HG03097 (cell line): Measurements from ENCODE around the gene MRPL19.

Experiments
- ATAC-seq: cut with Tn5 transposase; IDR thresholded peaks from one replicate; pipeline ENCODE4 v1.9.1; 2021; ENCODE audit not compliant: unreplicated experiment, low FRiP score

MRPL19 gene

DNA sequence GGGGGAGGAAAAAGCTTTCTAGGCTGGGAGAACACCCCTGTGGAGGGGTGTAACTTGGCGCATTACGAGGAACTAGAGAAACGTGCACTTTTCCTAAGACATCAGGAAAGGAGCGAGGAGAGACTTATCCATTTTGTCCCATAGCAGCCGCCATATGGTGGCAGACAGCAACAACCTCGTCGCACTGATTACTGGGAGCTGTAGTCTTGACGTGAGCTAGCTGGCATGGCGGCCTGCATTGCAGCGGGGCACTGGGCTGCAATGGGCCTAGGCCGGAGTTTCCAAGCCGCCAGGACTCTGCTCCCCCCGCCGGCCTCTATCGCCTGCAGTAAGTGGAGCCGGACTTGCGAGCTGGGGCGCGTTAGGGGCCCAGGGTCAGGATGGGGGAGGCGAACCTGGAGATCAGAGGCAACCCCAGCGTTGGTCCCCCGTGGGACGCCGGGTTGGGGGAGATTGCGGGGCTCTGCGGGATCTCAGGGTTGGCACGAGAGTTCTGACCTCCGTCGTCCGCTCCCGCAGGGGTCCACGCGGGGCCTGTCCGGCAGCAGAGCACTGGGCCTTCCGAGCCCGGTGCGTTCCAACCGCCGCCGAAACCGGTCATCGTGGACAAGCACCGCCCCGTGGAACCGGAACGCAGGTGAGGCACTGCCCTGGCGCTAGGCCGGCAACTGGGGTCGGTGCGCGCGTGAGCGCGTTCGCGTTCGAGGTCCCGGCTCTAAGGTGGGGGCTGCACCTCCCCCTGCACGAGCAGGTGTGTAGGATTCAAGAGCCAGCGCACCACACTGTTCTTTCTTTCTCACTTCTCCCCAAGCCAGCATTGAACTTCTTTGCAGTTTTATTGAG, at the start of gene MRPL19:
Gene MRPL19 (plus strand): TSS at position 201 of the 843 bp plus-strand sequence. CDS start 25 bp downstream, at position 226.
- peak; percentile 97 for ATAC-seq

GRCh38 chr2:75596784-75597183, 49.8 kb upstream of the MRPL19 start:
- ATAC-seq: no peak

DNA sequence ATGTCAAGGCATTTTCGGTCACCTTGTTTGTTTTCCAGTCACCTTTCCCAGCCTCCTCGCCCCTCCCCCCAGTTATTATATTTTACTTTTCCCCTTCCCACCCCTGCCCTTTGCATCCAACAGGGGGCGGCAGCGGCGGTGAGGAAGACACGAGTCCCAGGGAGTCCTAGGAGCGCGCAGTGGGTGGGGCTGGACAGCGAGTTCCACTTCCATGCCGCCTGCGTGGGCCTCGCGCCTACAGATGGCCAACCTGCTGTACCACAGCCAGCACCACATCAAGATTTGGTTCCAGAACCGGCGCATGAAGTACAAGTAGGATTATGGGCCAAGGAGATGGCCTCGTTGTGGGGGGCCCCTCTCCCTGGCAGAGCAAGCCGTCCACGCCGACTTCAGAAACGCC, 48.6 kb upstream of the MRPL19 start:
- no peak for ATAC-seq

GRCh38 chr2:75598589-75599155, 47.9 kb upstream of the MRPL19 start:
- ATAC-seq: no peak

- ATAC-seq: no peak
These were observed 46.0 kb upstream of the MRPL19 start for GRCh38 chr2:75600461-75601011.

DNA sequence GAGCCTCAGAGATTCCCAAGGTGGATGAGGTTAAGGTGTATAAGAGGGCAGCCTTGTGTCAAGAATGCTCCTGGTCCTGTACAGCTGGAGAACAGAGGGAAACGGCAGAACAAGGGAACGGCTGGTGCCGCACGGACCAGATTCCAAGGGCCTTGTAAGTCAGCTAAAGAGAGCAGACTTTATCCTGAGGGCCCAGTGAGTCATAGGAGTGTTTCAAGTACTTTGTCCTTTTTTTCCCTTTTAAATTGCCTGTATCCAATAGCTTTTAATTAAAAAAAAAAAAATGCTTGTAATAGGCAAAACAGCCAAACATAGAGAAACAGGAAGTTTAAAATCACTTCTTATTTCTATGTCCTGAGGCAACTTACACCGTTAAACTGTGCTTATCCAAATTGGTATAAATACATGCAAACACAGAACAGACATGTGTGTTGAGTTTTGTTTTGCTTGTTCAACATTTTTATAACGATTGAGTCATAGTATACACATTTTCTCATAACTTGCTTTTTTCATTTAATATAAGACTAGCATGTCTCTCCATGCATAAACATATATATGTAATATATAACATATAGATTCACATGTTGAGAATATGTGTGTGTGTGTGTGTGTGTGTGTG, 43.8 kb upstream of the MRPL19 start:
- ATAC-seq: no peak

DNA sequence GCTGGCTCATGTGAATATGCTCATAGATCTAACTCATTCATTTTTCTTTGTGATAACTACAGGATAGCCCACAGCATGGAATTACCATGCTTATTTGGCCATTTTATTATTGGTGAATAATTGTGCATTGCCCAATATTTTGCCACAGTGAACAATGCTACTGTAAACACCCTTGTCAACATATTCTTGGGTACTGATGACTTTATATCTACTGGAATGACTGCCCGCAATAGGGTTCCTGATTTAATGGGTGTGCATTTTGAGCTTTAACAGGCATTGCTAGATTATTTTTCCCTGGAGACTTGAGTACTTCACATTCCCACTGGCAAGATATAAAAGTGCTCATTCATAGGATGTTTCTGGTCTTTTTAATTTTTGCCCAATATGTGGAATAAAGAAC, 43.1 kb upstream of the MRPL19 start:
- no peak for ATAC-seq

GRCh38 chr2:75604484-75604883, 42.1 kb upstream of the MRPL19 start:
- no peak for ATAC-seq

DNA sequence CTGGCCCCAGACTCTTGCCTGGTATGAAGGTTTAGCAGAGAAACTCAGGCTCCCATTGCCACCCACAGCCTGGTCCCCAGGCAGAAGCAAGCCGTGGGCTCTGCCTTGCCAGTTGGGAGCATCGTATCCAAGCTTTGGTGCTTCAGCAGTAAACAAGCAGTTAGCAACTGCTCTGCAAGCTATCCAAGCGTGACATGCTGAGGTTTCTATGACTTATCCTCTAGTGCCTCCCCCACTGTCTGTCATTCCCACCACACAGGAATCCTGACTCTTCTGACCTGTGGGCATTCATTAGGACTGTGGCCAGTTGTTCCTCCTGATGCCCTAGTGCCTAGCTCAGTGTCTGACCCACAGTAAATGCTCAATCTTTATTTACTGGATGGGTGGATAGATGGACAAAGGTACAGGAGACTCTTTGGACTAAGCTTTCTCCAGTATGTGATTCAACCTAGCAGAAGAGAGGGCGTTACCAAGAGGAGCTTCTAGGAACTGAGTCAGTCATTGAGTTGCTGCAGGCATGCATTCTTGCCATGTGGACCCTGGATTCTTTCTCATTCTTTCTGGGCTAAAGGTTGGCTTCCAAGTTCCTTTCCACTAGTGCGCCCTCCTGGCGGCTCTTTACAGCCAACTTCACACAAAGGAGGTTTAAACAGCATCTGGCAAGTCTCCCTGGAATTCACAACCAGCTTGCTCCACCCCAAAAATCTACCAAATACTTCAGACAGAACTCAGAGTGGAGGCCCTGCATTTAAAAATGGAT, 40.6 kb upstream of the MRPL19 start:
- ATAC-seq: no peak

- no peak for ATAC-seq
These were observed 39.7 kb upstream of the MRPL19 start for GRCh38 chr2:75606761-75607399.

DNA sequence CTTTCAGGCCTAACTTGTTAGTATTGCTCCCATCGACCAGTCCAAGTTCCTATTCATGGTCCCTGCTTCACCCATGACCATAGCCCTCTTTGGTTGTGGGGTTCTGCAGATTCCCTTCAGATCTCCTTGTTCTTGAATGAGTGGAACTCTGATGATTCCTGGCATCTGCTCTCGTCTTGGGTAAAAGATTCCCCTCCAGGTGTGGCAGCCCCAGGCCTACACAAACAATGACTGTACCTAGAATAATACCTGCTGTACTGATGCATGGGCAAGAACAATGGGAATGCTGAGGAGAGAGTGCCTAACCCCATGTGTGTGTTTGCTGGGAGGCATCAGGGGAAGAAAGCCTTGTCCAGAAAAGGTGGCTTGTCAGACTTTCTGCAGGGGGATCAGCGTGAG, 39.2 kb upstream of the MRPL19 start:
- ATAC-seq: no peak

- no peak for ATAC-seq
These were observed 38.4 kb upstream of the MRPL19 start for GRCh38 chr2:75607988-75608683.

DNA sequence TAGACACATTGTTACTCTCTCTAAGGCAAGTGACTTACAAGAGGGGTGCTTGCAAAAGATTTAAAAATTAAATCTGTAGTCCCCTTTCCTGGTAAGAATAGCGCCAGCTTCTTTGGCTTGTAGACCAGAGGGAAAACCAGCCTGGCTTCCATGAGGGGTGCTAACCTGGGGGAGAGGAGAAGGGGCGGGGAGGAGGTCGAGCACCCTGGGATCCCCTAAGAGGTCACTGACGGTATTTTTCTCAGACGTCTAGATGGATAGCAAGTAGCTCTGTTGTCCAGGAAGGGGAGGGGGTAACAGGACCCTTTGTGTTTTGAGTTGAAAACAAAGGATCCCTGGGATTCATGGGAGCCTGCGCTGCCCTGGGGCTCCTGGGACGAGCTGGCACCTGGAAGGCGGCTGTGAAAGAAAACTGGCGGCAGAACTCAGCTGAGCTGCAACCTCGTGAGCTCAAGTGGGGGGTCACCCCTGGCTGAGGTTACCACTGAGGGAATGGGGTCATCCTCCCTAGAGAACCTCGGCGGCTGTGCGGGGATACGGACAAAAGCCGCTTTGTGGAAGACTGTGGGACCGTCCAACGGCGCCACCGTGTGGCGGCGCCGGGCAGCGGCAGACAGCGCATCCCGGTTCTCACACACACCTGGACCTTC, 37.8 kb upstream of the MRPL19 start:
- ATAC-seq: no peak

DNA sequence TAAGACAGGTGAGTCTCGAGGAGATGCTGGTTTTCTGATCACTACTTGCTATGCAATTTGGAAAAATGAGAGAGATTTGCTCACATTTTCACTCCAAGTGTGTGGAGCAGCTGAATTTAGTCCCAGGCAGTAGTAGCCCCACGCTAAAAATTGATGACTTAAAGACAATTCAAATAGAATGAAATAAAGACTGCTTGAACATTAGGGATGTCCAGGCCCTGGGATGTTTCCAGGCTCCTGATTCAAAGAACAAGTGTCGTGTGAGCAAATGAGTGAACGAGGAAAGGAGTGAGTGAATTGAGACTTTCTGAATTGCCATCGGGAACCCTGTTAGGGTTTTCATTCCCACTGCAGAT, 37.3 kb upstream of the MRPL19 start:
- no peak for ATAC-seq

- no peak for ATAC-seq
These were observed 36.6 kb upstream of the MRPL19 start for GRCh38 chr2:75609937-75610508.

DNA sequence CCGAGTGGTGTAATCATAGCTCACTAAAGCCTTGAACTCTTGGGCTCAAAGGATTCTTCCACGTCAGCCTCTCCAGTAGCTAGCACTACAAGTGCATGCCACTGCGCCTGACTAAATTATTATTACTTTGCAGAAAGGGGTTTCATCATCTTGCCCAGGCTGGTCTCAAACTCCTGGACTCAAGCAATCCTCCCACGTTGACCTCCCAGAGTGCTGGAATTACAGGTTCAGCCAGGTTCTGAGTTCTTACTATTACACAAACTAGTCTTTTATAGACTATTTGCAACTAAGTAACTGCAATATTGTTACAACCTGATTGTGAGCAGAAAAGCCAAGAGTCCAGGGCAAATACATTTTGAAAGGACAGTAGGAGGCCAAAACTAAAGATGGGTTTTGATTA, 35.9 kb upstream of the MRPL19 start:
- no peak for ATAC-seq

DNA sequence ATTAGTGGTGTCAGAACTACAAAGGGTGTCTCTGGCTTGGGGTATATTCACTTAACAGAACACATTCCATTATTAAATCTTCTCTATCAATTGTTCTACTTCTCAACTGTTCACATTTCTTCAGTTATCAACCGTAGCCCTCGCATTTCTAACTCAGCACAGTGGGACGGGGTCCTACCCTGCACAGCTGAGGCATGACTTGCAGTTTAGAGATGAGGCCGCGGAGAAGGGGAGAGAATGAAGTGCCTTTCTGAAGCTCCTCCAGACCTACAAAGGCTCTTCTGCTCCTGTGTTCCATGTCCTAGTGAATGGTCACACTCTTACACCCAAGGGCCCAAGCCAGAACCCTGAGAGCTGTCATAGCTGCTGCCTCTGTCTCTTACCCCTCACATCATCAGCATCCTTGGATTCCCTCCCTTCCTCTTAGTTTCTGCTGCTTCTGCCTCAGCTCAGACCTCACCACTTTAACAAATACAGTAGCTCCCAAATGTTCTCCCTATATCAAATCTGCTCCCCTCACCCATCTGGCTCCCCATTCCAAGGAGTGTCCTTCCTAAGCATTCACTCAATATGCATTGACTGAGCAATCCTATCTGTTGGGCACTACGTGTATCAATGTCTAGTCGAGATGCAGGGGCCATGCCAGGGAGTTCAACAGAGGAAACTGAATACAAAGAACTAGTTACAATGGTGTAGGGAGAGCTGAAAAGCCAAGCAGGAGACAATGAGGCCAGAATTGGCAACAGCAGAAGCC, 34.3 kb upstream of the MRPL19 start:
- ATAC-seq: no peak

DNA sequence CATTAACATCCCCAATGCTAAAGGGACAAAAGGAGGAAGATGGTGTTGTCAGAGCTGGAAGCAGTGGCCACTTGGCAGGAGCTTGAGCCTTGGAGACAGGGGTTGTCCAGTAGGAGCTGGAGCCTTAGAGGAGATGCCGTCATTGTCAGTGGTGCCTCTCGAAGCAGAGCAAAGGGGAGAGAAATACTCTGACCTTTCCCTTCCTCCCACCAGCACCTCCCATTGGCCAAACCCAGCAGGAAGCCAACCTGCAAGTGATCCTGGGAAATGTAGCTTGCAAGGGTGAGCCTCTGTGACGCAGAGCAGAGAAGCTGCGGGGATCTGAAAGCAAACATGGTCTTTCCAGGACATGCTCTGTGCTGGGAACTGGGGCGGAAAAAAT, 33.7 kb upstream of the MRPL19 start:
- no peak for ATAC-seq
